NCI-H2171 (cell line): ENCODE results near the gene OR2AT4.
"Not testable (repeated sequence)": the region's sequence is repeated elsewhere in the genome, so short reads cannot be mapped to it uniquely, and the experiment has no call there.

Source experiments
- DNase-seq: peaks from one replicate; lab custom pipeline; 2025; lab: John Stamatoyannopoulos, UW

Gene OR2AT4

GRCh38 chr11:75096456-75097172 lies at the start of gene OR2AT4:
TSS of gene OR2AT4 (minus strand) at chr11:75096876.
- DNase-seq, result no peak

- DNase-seq, result no peak
Measured at GRCh38 chr11:75145972-75146519, 49.4 kb upstream of the OR2AT4 start.

GRCh38 chr11:75145196-75145971 lies 48.7 kb upstream of the OR2AT4 start:
- no peak for DNase-seq

GRCh38 chr11:75144716-75145014 lies 48.0 kb upstream of the OR2AT4 start:
- no peak for DNase-seq

- no peak for DNase-seq
Measured at GRCh38 chr11:75143420-75143731, 46.7 kb upstream of the OR2AT4 start.

GRCh38 chr11:75142714-75143419 lies 46.2 kb upstream of the OR2AT4 start:
- peak; percentile 16 for DNase-seq

GRCh38 chr11:75141166-75141565 lies 44.5 kb upstream of the OR2AT4 start:
- DNase-seq, result no peak

GRCh38 chr11:75140269-75141138 lies 43.8 kb upstream of the OR2AT4 start:
- no peak for DNase-seq

- no peak for DNase-seq
Measured at GRCh38 chr11:75135651-75136050, 39.0 kb upstream of the OR2AT4 start.

GRCh38 chr11:75135021-75135650 lies 38.5 kb upstream of the OR2AT4 start:
- no peak for DNase-seq

GRCh38 chr11:75133976-75134375 lies 37.3 kb upstream of the OR2AT4 start:
- no peak for DNase-seq

- DNase-seq, result no peak
Measured at GRCh38 chr11:75132080-75132479, 35.4 kb upstream of the OR2AT4 start.

GRCh38 chr11:75126564-75126963 lies 29.9 kb upstream of the OR2AT4 start:
- no peak for DNase-seq

- no peak for DNase-seq
Measured at GRCh38 chr11:75118577-75118976, 21.9 kb upstream of the OR2AT4 start.

- no peak for DNase-seq
Measured at GRCh38 chr11:75114465-75114864, 17.8 kb upstream of the OR2AT4 start.

- no peak for DNase-seq
Measured at GRCh38 chr11:75113030-75113429, 16.4 kb upstream of the OR2AT4 start.

- no peak for DNase-seq
Measured at GRCh38 chr11:75112200-75112599, 15.5 kb upstream of the OR2AT4 start.

- no peak for DNase-seq
Measured at GRCh38 chr11:75107187-75107586, 10.5 kb upstream of the OR2AT4 start.

- DNase-seq, result not testable (repeated sequence)
Measured at GRCh38 chr11:75105967-75106681, 9.4 kb upstream of the OR2AT4 start.

- no peak for DNase-seq
Measured at GRCh38 chr11:75105462-75105925, 8.8 kb upstream of the OR2AT4 start.
